GM12878 (cell line): Measurements from ENCODE around the gene SRPX2. TPM values are rescaled to one million over a fixed set of nuclear protein-coding genes. Genes with fewer than 3 reads are reported as not detected.

Experiments used
- ATAC-seq: fragments of 200-7000 bp; cut with Tn5 transposase; 3 replicates; pipeline ENCODE4 v1.9.1; 2020; ENCODE audit warnings: mild to moderate bottlenecking, moderate library complexity
- BruUV-seq: library from RNA; stranded (reverse); fragments of 400-500 nt; replicated peaks from 2 replicates; lab custom pipeline; 2021; lab: Mats Ljungman, UMichigan
- CTCF ChIA-PET: fragments of 300-600 bp; sonication (Branson Sonifier 250); formaldehyde crosslinking; extraction: SDS; loops from one replicate; lab custom pipeline; 2021; ENCODE audit warnings: inconsistent platforms; lab: Yijun Ruan, JAX
- POLR2A ChIA-PET: fragments of 350-600 bp; formaldehyde crosslinking; extraction: SDS; loops from one replicate; lab custom pipeline; 2021; ENCODE audit warnings: inconsistent platforms; lab: Charles Lee
- RAD21 ChIA-PET: fragments of 300-600 bp; sonication (Branson Sonifier 250); formaldehyde crosslinking; loops from one replicate; lab custom pipeline; 2023; ENCODE audit warnings: antibody characterized with exemption; ENCODE audit not compliant: unreplicated experiment; lab: Charles Lee
- SMC1A ChIA-PET: fragments of 300-600 bp; sonication (Branson Sonifier 250); formaldehyde crosslinking; loops from one replicate; lab custom pipeline; 2023; ENCODE audit not compliant: unreplicated experiment, uncharacterized antibody; lab: Charles Lee
- DNase-seq: peaks from one replicate; pipeline ENCODE4 v3.0.0-alpha.2; 2011; ENCODE audit warnings: low read depth, low spot score
- FAIRE-seq: peaks from 3 replicates; lab custom pipeline; 2011; peaks lifted over from hg19 to GRCh38; lab: Jason Lieb, UNC
- H2AFZ ChIP-seq: 2 replicates; pipeline ENCODE4 v1.6.0; 2011; ENCODE audit warnings: low read depth, low read length, control low read depth; ENCODE audit not compliant: control insufficient read depth
- H3K27ac ChIP-seq: 2 replicates; pipeline ENCODE4 v1.5.1; 2011; ENCODE audit warnings: control low read depth; ENCODE audit not compliant: control insufficient read depth, insufficient read depth
- H3K27me3 ChIP-seq, 2 experiments: replicated peaks in 1 of 2; 2 replicates each; pipeline versions ENCODE4 v1.6.0 to v1.6.1; 2011; ENCODE audit warnings: low read length in 1 of 2; ENCODE audit not compliant: control insufficient read depth in 2 of 2, insufficient read depth in 2 of 2
- H3K36me3 ChIP-seq, 2 experiments: 2 replicates each; pipeline ENCODE4 v1.5.1; 2011; ENCODE audit warnings: low read length in 1 of 2; ENCODE audit not compliant: control insufficient read depth in 2 of 2, insufficient read depth in 2 of 2
- H3K4me1 ChIP-seq: 2 replicates; pipeline ENCODE4 v1.6.1; 2011; ENCODE audit warnings: mild to moderate bottlenecking, low read length, moderate library complexity, mixed read lengths; ENCODE audit not compliant: control insufficient read depth, insufficient read depth
- H3K4me2 ChIP-seq: 2 replicates; pipeline ENCODE4 v1.6.0; 2011; ENCODE audit warnings: control low read depth; ENCODE audit not compliant: control insufficient read depth, insufficient read depth
- H3K4me3 ChIP-seq: fragments of 200-600 bp; sonication (generic); 2 replicates; pipeline ENCODE4 v1.5.1; 2016
- H3K79me2 ChIP-seq: 2 replicates; pipeline ENCODE4 v1.6.0; 2011; ENCODE audit warnings: low read length; ENCODE audit not compliant: control insufficient read depth, insufficient read depth
- H3K9ac ChIP-seq: 2 replicates; pipeline ENCODE4 v1.8.0; 2011; ENCODE audit warnings: low read length, control low read depth, mixed read lengths; ENCODE audit not compliant: control insufficient read depth, insufficient read depth
- H3K9me3 ChIP-seq: replicated peaks from 3 replicates; pipeline ENCODE4 v1.5.1; 2011; ENCODE audit warnings: mild to moderate bottlenecking, low read length; ENCODE audit not compliant: control insufficient read depth, insufficient read depth
- H4K20me1 ChIP-seq: 2 replicates; pipeline ENCODE4 v1.6.0; 2011; ENCODE audit not compliant: control insufficient read depth, insufficient read depth
- CREB1 ChIP-seq: IDR thresholded peaks from 2 replicates; pipeline ENCODE4 v1.6.1; 2012; ENCODE audit warnings: low read depth, mild to moderate bottlenecking, inconsistent platforms
- MYC ChIP-seq: IDR thresholded peaks from 2 replicates; pipeline ENCODE4 v1.6.1; 2011; ENCODE audit warnings: mild to moderate bottlenecking, low read length, moderate library complexity, inconsistent platforms; ENCODE audit not compliant: insufficient read depth, insufficient replicate concordance, insufficient read length, severe bottlenecking
- PML ChIP-seq: IDR thresholded peaks from 2 replicates; pipeline ENCODE4 v1.6.1; 2012; ENCODE audit warnings: low read length, inconsistent platforms
- SRF ChIP-seq, 2 experiments: IDR thresholded peaks; 2 replicates each; pipeline ENCODE4 v1.6.1; 2011; ENCODE audit warnings: low read depth in 2 of 2, low read length in 2 of 2, mild to moderate bottlenecking in 1 of 2, moderate library complexity in 1 of 2
- TARDBP ChIP-seq: IDR thresholded peaks from 2 replicates; pipeline ENCODE4 v1.6.1; 2016; ENCODE audit warnings: borderline replicate concordance
- YY1 ChIP-seq: IDR thresholded peaks from 2 replicates; pipeline ENCODE4 v1.6.1; 2011; ENCODE audit warnings: low read depth, mild to moderate bottlenecking, low read length
- WGBS: methylation state at CpG from one replicate; pipeline ENCODE4 v1.1.6; 2016; ENCODE audit warnings: low lambda C conversion rate; ENCODE audit not compliant: insufficient replicate concordance, insufficient coverage; ENCODE audit errors: missing lambda C conversion rate; 5-methylcytosine and 5-hydroxymethylcytosine counted together
- in situ Hi-C: fragments of 300-500 bp; cut with MboI; formaldehyde crosslinking; loops from 9 replicates; pipeline ENCODE4 v1.14.3; 2018; ENCODE audit warnings: mixed read lengths
- intact Hi-C: fragments of 100-400 bp; cut with micrococcal nuclease; formaldehyde crosslinking; loops from one replicate; pipeline ENCODE4 v1.14.2; 2022; ENCODE audit not compliant: unreplicated experiment
- polyA plus RNA-seq, 11 experiments: library from polyadenylated mRNA; depleted of rRNA in 4 of 11; unstranded in 6 of 11; stranded (reverse) in 5 of 11; fragments of >200 nt; fragmentation: Nextera tagmentation in 4 of 11; fragmentation: Illumina TruSeq in 1 of 11; extraction: Ambion mirVana in 4 of 11; extraction: Trizol in 1 of 11; gene quantifications; 1 replicate in 1 of 11; 2 replicates in 10 of 11; pipeline versions ENCODE4 v1.2.1 to v1.2.3, GENCODE V29; 2011 to 2016; ENCODE audit warnings: inconsistent platforms in 2 of 11, missing spikeins in 2 of 11, low read depth in 1 of 11
- total RNA-seq, 4 experiments: library from RNA; depleted of rRNA in 3 of 4; stranded (reverse); fragments of >200 nt in 3 of 4; fragmentation: Illumina TruSeq in 1 of 4; extraction: Trizol in 1 of 4; gene quantifications; 2 replicates each; pipeline versions ENCODE4 v1.2.1 to v1.2.3, GENCODE V29; 2013 to 2021
- TF ChIP-seq, protein P1 (sequence below): IDR thresholded peaks from 2 replicates; pipeline ENCODE4 v1.6.1; 2011; ENCODE audit warnings: low read depth, low read length, improper control_type of control experiment, borderline replicate concordance

Gene SRPX2
- total and polyA plus RNA-seq, 10 of the 15 experiments (the other 5 are each of a cell fraction or from before 2014, with no cell fraction given) = not detected

DNA sequence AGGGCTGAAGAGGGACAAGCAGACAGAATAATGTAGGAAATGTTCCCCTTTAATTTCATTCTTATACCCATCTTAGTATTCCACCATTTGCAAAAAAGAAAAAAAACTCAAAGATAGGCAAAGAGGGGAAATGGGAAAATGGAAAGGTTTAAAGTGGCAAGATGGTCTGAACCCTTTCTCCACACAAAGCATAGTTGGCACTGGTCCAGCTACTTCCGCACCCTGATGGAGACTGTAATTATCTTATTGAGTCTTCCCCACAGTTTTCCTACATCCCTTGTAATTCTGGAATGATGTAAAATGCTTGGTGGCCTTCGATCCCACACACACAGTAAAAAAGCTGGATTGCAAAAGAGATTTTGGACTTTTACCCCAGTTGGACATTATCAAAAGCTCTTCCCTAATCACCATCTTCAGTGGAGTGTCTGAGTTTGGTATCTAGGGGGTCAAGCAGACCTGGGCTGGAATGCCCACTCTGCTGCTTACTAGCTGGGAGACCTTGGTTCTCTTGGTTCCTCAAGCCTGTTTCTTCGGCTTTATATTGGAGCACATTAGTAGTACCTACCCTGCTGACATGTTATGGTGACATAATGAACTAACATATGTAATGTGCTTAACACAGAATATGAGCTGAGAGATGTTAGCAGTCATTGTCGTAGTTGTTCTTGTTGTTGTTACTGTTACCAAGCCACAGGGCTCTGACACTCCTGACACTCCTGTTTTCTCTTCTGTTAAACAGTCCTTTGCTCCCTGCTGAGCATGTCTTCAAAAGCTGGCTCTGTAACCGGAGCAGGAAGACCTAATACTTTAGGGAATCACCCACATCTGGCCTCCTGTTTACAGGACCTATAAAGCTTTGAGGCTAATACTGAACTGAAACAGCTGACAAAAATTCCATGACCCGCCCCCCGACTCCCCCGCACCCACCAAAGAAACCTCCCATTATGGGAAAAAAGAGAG lies 4.7 kb downstream of the SRPX2 start:
- ATAC-seq (no peak), DNase-seq (no peak), FAIRE-seq (no peak)
- in situ Hi-C loops (no loop called here), intact Hi-C loops (no loop called here)
- H3K27me3 ChIP-seq = no peaks in the 10 kb centered on the region; a peak in 2 of 4 replicates
- ChIA-PET RAD21 (no interaction called here), CTCF (interaction anchor here (0.9 to 1.6 kb wide), 3 partner anchors 16 to 59 kb away, joined by 3 to 4 read pairs (median 3); no protein-coding TSS in a partner anchor), SMC1A (no interaction called here), POLR2A (no interaction called here)
- no peak overlapping the region for H3K4me2 ChIP-seq
- H3K4me3 ChIP-seq = no peak overlapping the region
- TF ChIP-seq YY1 = no peak
- TF ChIP-seq, protein P1, sequence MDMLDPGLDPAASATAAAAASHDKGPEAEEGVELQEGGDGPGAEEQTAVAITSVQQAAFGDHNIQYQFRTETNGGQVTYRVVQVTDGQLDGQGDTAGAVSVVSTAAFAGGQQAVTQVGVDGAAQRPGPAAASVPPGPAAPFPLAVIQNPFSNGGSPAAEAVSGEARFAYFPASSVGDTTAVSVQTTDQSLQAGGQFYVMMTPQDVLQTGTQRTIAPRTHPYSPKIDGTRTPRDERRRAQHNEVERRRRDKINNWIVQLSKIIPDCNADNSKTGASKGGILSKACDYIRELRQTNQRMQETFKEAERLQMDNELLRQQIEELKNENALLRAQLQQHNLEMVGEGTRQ = no peak
- TF ChIP-seq MYC = no peak
- no peak for TF ChIP-seq TARDBP
- TF ChIP-seq PML = no peak
- TF ChIP-seq CREB1 = no peak
- TF ChIP-seq SRF (IDR thresholded peaks at IDR 0.05; ENCODE audit: low read depth in 2 of 2, low read length in 2 of 2) = no peak
- H3K9ac ChIP-seq = no peak overlapping the region
- BruUV-seq = no TSS peak
- H3K79me2 ChIP-seq = no peaks in the 10 kb centered on the region
- H3K36me3 ChIP-seq = no peaks in the 10 kb centered on the region
- H3K9me3 ChIP-seq = no peaks in the 10 kb centered on the region
- H2AFZ ChIP-seq = no peak overlapping the region
- WGBS = 35% methylated on average over 8 of the region's 8 CpGs
- no peak overlapping the region for H3K27ac ChIP-seq
- H3K4me1 ChIP-seq = no peaks in the 10 kb centered on the region
- H4K20me1 ChIP-seq = no peaks in the 10 kb centered on the region
